Caco-2 (cell line): ENCODE data around the gene GADD45G. TPM values are rescaled to one million over a fixed set of nuclear protein-coding genes. Genes with fewer than 3 reads are reported as not detected.

ENCODE experiments used
- BruUV-seq: library from RNA; stranded (reverse); fragments of 400-500 nt; replicated peaks from 2 replicates; lab custom pipeline; 2021; lab: Mats Ljungman, UMichigan
- CTCF ChIA-PET: fragments of 300-600 bp; sonication (Branson Sonifier 250); formaldehyde crosslinking; loops from one replicate; lab custom pipeline; 2022; ENCODE audit warnings: antibody characterized with exemption; lab: Charles Lee
- POLR2A ChIA-PET: fragments of 300-600 bp; sonication (Branson Sonifier 250); formaldehyde crosslinking; loops from one replicate; lab custom pipeline; 2022; ENCODE audit warnings: antibody characterized with exemption; lab: Charles Lee
- DNase-seq, 2 experiments: peaks; one replicate each; pipeline versions ENCODE4 v3.0.0 to v3.0.0-alpha.2; 2020 to 2022
- H3K27me3 ChIP-seq: replicated peaks from 2 replicates; pipeline ENCODE4 v1.6.0; 2011; ENCODE audit warnings: low read length; ENCODE audit not compliant: control insufficient read depth, insufficient read depth
- H3K36me3 ChIP-seq: 2 replicates; pipeline ENCODE4 v1.5.1; 2011; ENCODE audit warnings: low read length; ENCODE audit not compliant: control insufficient read depth, insufficient read depth
- H3K4me1 ChIP-seq: fragments of 250-450 bp; sonication (Bioruptor Pico); 2 replicates; pipeline ENCODE4 v1.5.1; 2020; ENCODE audit warnings: mild to moderate bottlenecking
- H3K4me3 ChIP-seq: 2 replicates; pipeline ENCODE4 v1.5.1; 2011; ENCODE audit warnings: low read depth, mild to moderate bottlenecking, control low read depth, low read length
- H3K9me3 ChIP-seq: fragments of 250-450 bp; sonication (Bioruptor Pico); 2 replicates; pipeline ENCODE4 v1.5.1; 2020; ENCODE audit warnings: mild to moderate bottlenecking, moderate library complexity
- H3K27ac Mint-ChIP-seq: one replicate; pipeline ENCODE4 v1.8.0; 2022; ENCODE audit warnings: mixed read lengths; ENCODE audit not compliant: unreplicated experiment
- H3K27me3 Mint-ChIP-seq: one replicate; pipeline ENCODE4 v1.8.0; 2022; ENCODE audit warnings: mixed read lengths; ENCODE audit not compliant: insufficient read depth, unreplicated experiment
- H3K36me3 Mint-ChIP-seq: one replicate; pipeline ENCODE4 v1.8.0; 2022; ENCODE audit warnings: mild to moderate bottlenecking, mixed read lengths; ENCODE audit not compliant: insufficient read depth, unreplicated experiment
- H3K4me1 Mint-ChIP-seq: one replicate; pipeline ENCODE4 v1.8.0; 2022; ENCODE audit warnings: low read depth, mixed read lengths; ENCODE audit not compliant: unreplicated experiment
- H3K4me3 Mint-ChIP-seq: one replicate; pipeline ENCODE4 v1.8.0; 2022; ENCODE audit warnings: mild to moderate bottlenecking, moderate library complexity, mixed read lengths; ENCODE audit not compliant: unreplicated experiment
- H3K9me3 Mint-ChIP-seq: one replicate; pipeline ENCODE4 v1.8.0; 2022; ENCODE audit warnings: mixed read lengths; ENCODE audit not compliant: unreplicated experiment
- intact Hi-C: fragments of 100-400 bp; cut with micrococcal nuclease; formaldehyde crosslinking; loops from one replicate; pipeline ENCODE4 v1.10.0; 2022; ENCODE audit not compliant: unreplicated experiment
- total RNA-seq: library from RNA; stranded (reverse); gene quantifications from 2 replicates; pipeline ENCODE4 v1.2.3, GENCODE V29; 2022
- TF ChIP-seq, protein P1 (sequence below), 2 experiments: fragments of 200-600 bp in 1 of 2; IDR thresholded peaks; 1 replicate in 1 of 2; 2 replicates in 1 of 2; pipeline versions ENCODE4 v1.5.1 to v1.8.0; 2011 to 2022; ENCODE audit warnings: antibody characterized with exemption in 1 of 2, control low read depth in 1 of 2, inconsistent platforms in 1 of 2, low read depth in 1 of 2, low read length in 1 of 2, mild to moderate bottlenecking in 1 of 2, moderate library complexity in 1 of 2; ENCODE audit not compliant: insufficient read depth in 1 of 2, severe bottlenecking in 1 of 2, unreplicated experiment in 1 of 2

GADD45G gene
- total RNA-seq, 1 experiment from 2014 or later: 3.7 TPM

DNA sequence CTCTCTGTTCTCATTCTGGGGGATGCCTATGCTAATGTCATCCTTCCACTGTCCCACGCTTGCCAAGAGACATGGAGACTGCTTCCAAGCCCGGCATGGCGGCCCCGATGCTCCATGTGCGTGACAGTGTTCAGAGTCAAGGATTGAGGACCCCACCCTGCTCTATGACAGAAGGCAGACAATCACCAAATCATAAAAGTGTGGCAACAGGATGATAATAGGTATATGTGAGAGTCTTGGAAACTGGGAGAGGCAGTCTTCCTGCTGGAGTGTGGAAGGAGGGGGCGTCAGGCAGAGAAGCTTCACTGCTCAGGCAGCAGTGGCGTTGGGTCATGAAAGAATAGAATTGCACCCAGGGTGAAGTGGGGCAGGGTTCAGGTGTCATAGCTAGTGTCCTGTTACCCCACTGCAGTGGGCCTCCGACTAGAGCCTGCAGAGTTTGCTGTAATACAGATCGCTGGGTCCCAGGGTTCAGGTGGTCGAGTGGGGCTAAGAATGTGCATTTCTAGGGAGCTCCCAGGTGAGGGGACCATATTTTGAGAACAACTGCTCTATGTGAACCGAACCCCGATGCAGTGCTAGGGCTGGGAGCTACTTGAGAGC lies 12.5 kb upstream of the GADD45G start:
- intact Hi-C loops: no loop called here
- DNase-seq: no peak
- Histone ChIP-seq H3K27me3 (no peaks in the 10 kb centered on the region), H3K4me1 (peaks cover 14% of the 10 kb centered on the region), H3K9me3 (no peaks in the 10 kb centered on the region), H3K4me3 (no peak overlapping the region), H3K36me3 (no peaks in the 10 kb centered on the region)
- TF ChIP-seq, protein P1, sequence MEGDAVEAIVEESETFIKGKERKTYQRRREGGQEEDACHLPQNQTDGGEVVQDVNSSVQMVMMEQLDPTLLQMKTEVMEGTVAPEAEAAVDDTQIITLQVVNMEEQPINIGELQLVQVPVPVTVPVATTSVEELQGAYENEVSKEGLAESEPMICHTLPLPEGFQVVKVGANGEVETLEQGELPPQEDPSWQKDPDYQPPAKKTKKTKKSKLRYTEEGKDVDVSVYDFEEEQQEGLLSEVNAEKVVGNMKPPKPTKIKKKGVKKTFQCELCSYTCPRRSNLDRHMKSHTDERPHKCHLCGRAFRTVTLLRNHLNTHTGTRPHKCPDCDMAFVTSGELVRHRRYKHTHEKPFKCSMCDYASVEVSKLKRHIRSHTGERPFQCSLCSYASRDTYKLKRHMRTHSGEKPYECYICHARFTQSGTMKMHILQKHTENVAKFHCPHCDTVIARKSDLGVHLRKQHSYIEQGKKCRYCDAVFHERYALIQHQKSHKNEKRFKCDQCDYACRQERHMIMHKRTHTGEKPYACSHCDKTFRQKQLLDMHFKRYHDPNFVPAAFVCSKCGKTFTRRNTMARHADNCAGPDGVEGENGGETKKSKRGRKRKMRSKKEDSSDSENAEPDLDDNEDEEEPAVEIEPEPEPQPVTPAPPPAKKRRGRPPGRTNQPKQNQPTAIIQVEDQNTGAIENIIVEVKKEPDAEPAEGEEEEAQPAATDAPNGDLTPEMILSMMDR (IDR thresholded peaks at IDR 0.05; ENCODE audit: insufficient read depth in 1 of 2, low read depth in 1 of 2, low read length in 1 of 2, severe bottlenecking in 1 of 2, unreplicated experiment in 1 of 2): no peak
- H3K9me3 Mint-ChIP-seq: no peaks in the 10 kb centered on the region
- H3K36me3 Mint-ChIP-seq: no peaks in the 10 kb centered on the region
- ChIA-PET POLR2A (interaction anchor here (0.6 to 1.2 kb wide), 2 partner anchors 11 to 12 kb away, joined by 3 to 8 read pairs; partner anchors contain the start of gene GADD45G), CTCF (interaction anchor here (1.0 to 1.9 kb wide), 9 partner anchors 11 to 510 kb away, joined by 4 to 37 read pairs (median 9); partner anchors contain the start of genes GADD45G and SECISBP2)
- peaks cover 5% of the 10 kb centered on the region for H3K4me1 Mint-ChIP-seq
- H3K4me3 Mint-ChIP-seq: no peak overlapping the region
- no TSS peak for BruUV-seq
- no peak overlapping the region for H3K27ac Mint-ChIP-seq
- H3K27me3 Mint-ChIP-seq: no peaks in the 10 kb centered on the region

DNA sequence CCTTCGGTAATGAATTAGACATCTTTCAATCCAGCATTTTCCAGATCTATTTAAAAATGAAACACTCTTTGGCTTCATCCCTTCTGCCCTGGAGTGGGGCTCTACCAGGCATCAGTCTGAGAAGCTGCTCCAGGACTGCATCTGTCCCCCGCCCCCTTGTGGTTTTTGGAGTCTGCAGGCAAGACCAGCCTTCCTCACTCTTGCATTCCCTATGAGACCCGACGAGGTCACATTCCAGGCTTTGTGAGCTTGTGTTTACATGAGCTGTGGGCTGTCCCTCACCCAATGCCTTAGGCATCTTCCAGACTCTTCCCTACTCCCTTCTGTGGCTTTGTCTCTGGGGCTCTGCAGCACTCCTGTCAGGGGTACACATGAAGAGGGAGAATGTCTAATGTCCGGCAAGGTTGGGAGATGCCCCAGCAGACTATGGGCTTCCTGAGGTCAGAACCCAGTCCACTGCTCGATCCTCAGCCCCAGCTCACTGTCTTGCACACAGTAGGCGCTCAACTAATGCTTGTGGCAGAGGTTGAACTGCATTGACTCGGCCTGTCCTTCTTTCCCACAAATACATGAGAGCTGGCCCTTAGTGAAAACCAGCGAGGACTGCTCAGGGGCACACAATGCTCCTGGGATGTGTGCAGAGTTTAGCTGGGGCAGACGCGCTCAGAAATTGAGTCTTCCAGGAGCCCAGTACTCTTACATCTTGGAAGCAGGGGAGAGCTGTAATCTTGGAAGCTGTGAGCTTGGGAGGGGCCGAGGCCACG lies 11.7 kb upstream of the GADD45G start:
- CTCF ChIA-PET: interaction anchor here (0.6 to 1.9 kb wide), 16 partner anchors 8 to 520 kb away, joined by 3 to 37 read pairs (median 6); partner anchors contain the start of genes GADD45G and SECISBP2
- H3K4me3 ChIP-seq: no peak overlapping the region
- DNase-seq: peak; percentile 82 to 86
- peaks cover 5% of the 10 kb centered on the region for H3K4me1 Mint-ChIP-seq
- no peaks in the 10 kb centered on the region for H3K36me3 ChIP-seq
- TF ChIP-seq, protein P1 (IDR thresholded peaks at IDR 0.05; ENCODE audit: insufficient read depth in 1 of 2, low read depth in 1 of 2, low read length in 1 of 2, severe bottlenecking in 1 of 2, unreplicated experiment in 1 of 2): peak; percentile 20 to 56
- peaks cover 14% of the 10 kb centered on the region for H3K4me1 ChIP-seq
- H3K9me3 Mint-ChIP-seq: no peaks in the 10 kb centered on the region
- H3K9me3 ChIP-seq: no peaks in the 10 kb centered on the region
- H3K4me3 Mint-ChIP-seq: no peak overlapping the region
- H3K27ac Mint-ChIP-seq: no peak overlapping the region
- H3K27me3 Mint-ChIP-seq: no peaks in the 10 kb centered on the region
- H3K27me3 ChIP-seq: no peaks in the 10 kb centered on the region
- intact Hi-C loops: loop anchor here (1.0 kb wide), 1 partner anchor 17 kb away; no protein-coding TSS in a partner anchor
- no peaks in the 10 kb centered on the region for H3K36me3 Mint-ChIP-seq
- no TSS peak for BruUV-seq
- POLR2A ChIA-PET: interaction anchor here (0.6 to 1.2 kb wide), 2 partner anchors 10 to 12 kb away, joined by 3 to 8 read pairs; partner anchors contain the start of gene GADD45G
